H1 (cell line): ENCODE data around the gene LPIN2. TPM values are rescaled to one million over a fixed set of nuclear protein-coding genes. Genes with fewer than 3 reads are reported as not detected.

Experiments
- CTCF ChIP-seq, 3 experiments: IDR thresholded peaks; 1 replicate in 2 of 3; 2 replicates in 1 of 3; pipeline versions ENCODE4 v1.5.1 to v1.6.1; 2011; ENCODE audit warnings: low read length in 3 of 3, mild to moderate bottlenecking in 3 of 3, inconsistent platforms in 2 of 3, low read depth in 1 of 3, moderate library complexity in 1 of 3; ENCODE audit not compliant: insufficient read depth in 1 of 3; ENCODE audit errors: control extremely low read depth in 1 of 3
- TAF1 ChIP-seq: IDR thresholded peaks from 2 replicates; pipeline ENCODE4 v1.6.1; 2011; ENCODE audit warnings: mild to moderate bottlenecking, low read depth, low read length
- polyA plus RNA-seq, 7 experiments: library from polyadenylated mRNA; depleted of rRNA in 3 of 7; stranded (reverse) in 5 of 7; unstranded in 2 of 7; fragments of >200 nt in 5 of 7; fragments of 200-250 nt in 2 of 7; gene quantifications; 1 replicate in 5 of 7; 2 replicates in 1 of 7; 4 replicates in 1 of 7; pipeline versions ENCODE4 v1.2.1 to v1.2.3, GENCODE V29; 2011 to 2013; ENCODE audit warnings: missing spikeins in 2 of 7, mixed read lengths in 2 of 7
- total RNA-seq: library from RNA; stranded (reverse); fragmentation: NEBNext Ultra II Directional; extraction: Animal tissue kit (Norgen Biotek cat#: 25700); gene quantifications from 2 replicates; pipeline ENCODE4 v1.2.1, GENCODE V29; 2021
- TF ChIP-seq, protein P1 (sequence below): IDR thresholded peaks from 2 replicates; pipeline ENCODE4 v1.6.1; 2012; ENCODE audit warnings: inconsistent platforms

LPIN2 gene
- total and polyA plus RNA-seq, 2 of the 8 experiments (the other 6 are each of a cell fraction or from before 2014, with no cell fraction given), result 7.4 to 14.2 TPM

GRCh38 chr18:2979871-2980790 lies 32.8 kb downstream of the LPIN2 start (continued):
- TF ChIP-seq CTCF (IDR thresholded peaks at IDR 0.05; ENCODE audit: control extremely low read depth in 1 of 3, insufficient read depth in 1 of 3, low read depth in 1 of 3, low read length in 3 of 3) (no peak), TAF1 (no peak)
- TF ChIP-seq, protein P1, sequence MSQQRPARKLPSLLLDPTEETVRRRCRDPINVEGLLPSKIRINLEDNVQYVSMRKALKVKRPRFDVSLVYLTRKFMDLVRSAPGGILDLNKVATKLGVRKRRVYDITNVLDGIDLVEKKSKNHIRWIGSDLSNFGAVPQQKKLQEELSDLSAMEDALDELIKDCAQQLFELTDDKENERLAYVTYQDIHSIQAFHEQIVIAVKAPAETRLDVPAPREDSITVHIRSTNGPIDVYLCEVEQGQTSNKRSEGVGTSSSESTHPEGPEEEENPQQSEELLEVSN, result no peak
